K562 (cell line): ENCODE results near the gene ERC2.

Experiments used
- CREB1 ChIP-seq, 2 experiments: sonication (generic) in 1 of 2; formaldehyde crosslinking in 1 of 2; IDR thresholded peaks; 2 replicates each; pipeline versions ENCODE4 v1.6.1 to v1.8.0; 2012 to 2022; ENCODE audit warnings: inconsistent platforms in 1 of 2, mild to moderate bottlenecking in 1 of 2, missing genetic modification reagents in 1 of 2, moderate library complexity in 1 of 2
- E2F3 ChIP-seq: fragments of 250-450 bp; sonication (Bioruptor Pico); IDR thresholded peaks from 2 replicates; pipeline ENCODE4 v1.4.0; 2020; ENCODE audit warnings: mild to moderate bottlenecking
- EP300 ChIP-seq: IDR thresholded peaks from 2 replicates; pipeline ENCODE4 v1.6.1; 2012; ENCODE audit warnings: low read length, improper control_type of control experiment
- MXI1 ChIP-seq: IDR thresholded peaks from 2 replicates; pipeline ENCODE4 v1.6.1; 2011; ENCODE audit warnings: low read depth, mild to moderate bottlenecking, improper control_type of control experiment, low read length
- SIN3B ChIP-seq: fragments of 450-650 bp; IDR thresholded peaks from 2 replicates; pipeline ENCODE4 v1.6.1; 2017; ENCODE audit warnings: low read depth, mild to moderate bottlenecking, moderate library complexity
- ZEB2 ChIP-seq: fragments of 450-650 bp; IDR thresholded peaks from 2 replicates; pipeline ENCODE4 v1.6.1; 2016
- ZNF398 ChIP-seq: fragments of 250-450 bp; sonication (Bioruptor Pico); IDR thresholded peaks from 2 replicates; pipeline ENCODE4 v1.8.0; 2021; ENCODE audit warnings: moderate library complexity, mild to moderate bottlenecking, inconsistent platforms
- ZSCAN29 ChIP-seq: fragments of 450-650 bp; IDR thresholded peaks from 2 replicates; pipeline ENCODE4 v1.6.1; 2017
- TF ChIP-seq, protein P1 (sequence below): fragments of 250-450 bp; sonication (Bioruptor Pico); IDR thresholded peaks from 2 replicates; pipeline ENCODE4 v1.8.0; 2021; ENCODE audit warnings: mild to moderate bottlenecking, moderate library complexity
- TF ChIP-seq, protein P2 (sequence below), 3 experiments: IDR thresholded peaks in 2 of 3; conservative IDR thresholded peaks in 1 of 3; 2 replicates each; pipeline ENCODE4 v1.5.1; 2011 to 2012; ENCODE audit warnings: low read length in 3 of 3, mild to moderate bottlenecking in 3 of 3, control low read depth in 2 of 3, improper control_type of control experiment in 1 of 3, inconsistent platforms in 1 of 3, low read depth in 1 of 3, mixed read lengths in 1 of 3, moderate library complexity in 1 of 3; ENCODE audit not compliant: insufficient read depth in 2 of 3

- TF ChIP-seq EP300: no peak
- no peak for TF ChIP-seq E2F3 (CRISPR knock-in tag)
- TF ChIP-seq, protein P1, sequence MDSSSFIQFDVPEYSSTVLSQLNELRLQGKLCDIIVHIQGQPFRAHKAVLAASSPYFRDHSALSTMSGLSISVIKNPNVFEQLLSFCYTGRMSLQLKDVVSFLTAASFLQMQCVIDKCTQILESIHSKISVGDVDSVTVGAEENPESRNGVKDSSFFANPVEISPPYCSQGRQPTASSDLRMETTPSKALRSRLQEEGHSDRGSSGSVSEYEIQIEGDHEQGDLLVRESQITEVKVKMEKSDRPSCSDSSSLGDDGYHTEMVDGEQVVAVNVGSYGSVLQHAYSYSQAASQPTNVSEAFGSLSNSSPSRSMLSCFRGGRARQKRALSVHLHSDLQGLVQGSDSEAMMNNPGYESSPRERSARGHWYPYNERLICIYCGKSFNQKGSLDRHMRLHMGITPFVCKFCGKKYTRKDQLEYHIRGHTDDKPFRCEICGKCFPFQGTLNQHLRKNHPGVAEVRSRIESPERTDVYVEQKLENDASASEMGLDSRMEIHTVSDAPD (CRISPR knock-in tag): no peak
- TF ChIP-seq MXI1: no peak
- TF ChIP-seq CREB1 (IDR thresholded peaks at IDR 0.05): no peak
- TF ChIP-seq CREB1 (CRISPR knock-in tag; IDR thresholded peaks at IDR 0.05): no peak
- no peak for TF ChIP-seq ZSCAN29
- TF ChIP-seq ZNF398 (CRISPR knock-in tag): no peak
- TF ChIP-seq SIN3B: no peak
- TF ChIP-seq ZEB2: no peak
- TF ChIP-seq, protein P2, sequence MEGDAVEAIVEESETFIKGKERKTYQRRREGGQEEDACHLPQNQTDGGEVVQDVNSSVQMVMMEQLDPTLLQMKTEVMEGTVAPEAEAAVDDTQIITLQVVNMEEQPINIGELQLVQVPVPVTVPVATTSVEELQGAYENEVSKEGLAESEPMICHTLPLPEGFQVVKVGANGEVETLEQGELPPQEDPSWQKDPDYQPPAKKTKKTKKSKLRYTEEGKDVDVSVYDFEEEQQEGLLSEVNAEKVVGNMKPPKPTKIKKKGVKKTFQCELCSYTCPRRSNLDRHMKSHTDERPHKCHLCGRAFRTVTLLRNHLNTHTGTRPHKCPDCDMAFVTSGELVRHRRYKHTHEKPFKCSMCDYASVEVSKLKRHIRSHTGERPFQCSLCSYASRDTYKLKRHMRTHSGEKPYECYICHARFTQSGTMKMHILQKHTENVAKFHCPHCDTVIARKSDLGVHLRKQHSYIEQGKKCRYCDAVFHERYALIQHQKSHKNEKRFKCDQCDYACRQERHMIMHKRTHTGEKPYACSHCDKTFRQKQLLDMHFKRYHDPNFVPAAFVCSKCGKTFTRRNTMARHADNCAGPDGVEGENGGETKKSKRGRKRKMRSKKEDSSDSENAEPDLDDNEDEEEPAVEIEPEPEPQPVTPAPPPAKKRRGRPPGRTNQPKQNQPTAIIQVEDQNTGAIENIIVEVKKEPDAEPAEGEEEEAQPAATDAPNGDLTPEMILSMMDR (IDR thresholded peaks at IDR 0.05 in 2 of 3, conservative IDR thresholded peaks at IDR 0.05 in 1 of 3; ENCODE audit: insufficient read depth in 2 of 3, low read depth in 1 of 3, low read length in 3 of 3): no peak
Measured at GRCh38 chr3:55718074-55718473, 750.2 kb downstream of the ERC2 start.
